ENCODE measurements around the gene STK11IP. TPM values are rescaled to one million over a fixed set of nuclear protein-coding genes. Genes with fewer than 3 reads are reported as not detected.

The STK11IP gene
- total RNA-seq, 1 donor from 2014 or later = 32.9 TPM

- Mint-ChIP-seq H3K4me1 (no peaks in the 10 kb centered on the region), H3K27me3 (ENCODE audit: low read depth) (peaks cover 68% of the 10 kb centered on the region), H3K9me3 (peaks cover 12% of the 10 kb centered on the region), H3K4me3 (no peak overlapping the region), H3K36me3 (ENCODE audit: low read depth) (peaks cover 3% of the 10 kb centered on the region), H3K27ac (ENCODE audit: unreplicated experiment) (no peak overlapping the region)
- TF ChIP-seq CTCF (conservative IDR thresholded peaks at IDR 0.05) = no peak
- DNase-seq (ENCODE audit: low read depth, low spot score) = no peak
Observed at GRCh38 chr2:219656526-219656925, 58.9 kb downstream of the STK11IP start.

- H3K4me3 Mint-ChIP-seq = no peak overlapping the region
- no peak overlapping the region for H3K27ac Mint-ChIP-seq (ENCODE audit: unreplicated experiment)
- TF ChIP-seq CTCF (conservative IDR thresholded peaks at IDR 0.05) = no peak
- H3K4me1 Mint-ChIP-seq = no peaks in the 10 kb centered on the region
- peaks cover 3% of the 10 kb centered on the region for H3K36me3 Mint-ChIP-seq (ENCODE audit: low read depth)
- DNase-seq (ENCODE audit: low read depth, low spot score) = no peak
- H3K9me3 Mint-ChIP-seq = peaks cover 12% of the 10 kb centered on the region
- peaks cover 56% of the 10 kb centered on the region for H3K27me3 Mint-ChIP-seq (ENCODE audit: low read depth)
Observed at GRCh38 chr2:219658196-219658846, 60.7 kb downstream of the STK11IP start.

- H3K27ac Mint-ChIP-seq (ENCODE audit: unreplicated experiment) = no peak overlapping the region
- peaks cover 51% of the 10 kb centered on the region for H3K27me3 Mint-ChIP-seq (ENCODE audit: low read depth)
- no peak overlapping the region for H3K4me3 Mint-ChIP-seq
- no peaks in the 10 kb centered on the region for H3K4me1 Mint-ChIP-seq
- DNase-seq (ENCODE audit: low read depth, low spot score) = no peak
- H3K36me3 Mint-ChIP-seq (ENCODE audit: low read depth) = peaks cover 3% of the 10 kb centered on the region
- TF ChIP-seq CTCF (conservative IDR thresholded peaks at IDR 0.05) = no peak
- H3K9me3 Mint-ChIP-seq = peaks cover 12% of the 10 kb centered on the region
Observed at GRCh38 chr2:219658874-219659273, 61.2 kb downstream of the STK11IP start.

- Mint-ChIP-seq H3K27ac (ENCODE audit: unreplicated experiment) (peak overlapping the region; percentile 55), H3K9me3 (peaks cover 10% of the 10 kb centered on the region), H3K4me3 (no peak overlapping the region), H3K4me1 (no peaks in the 10 kb centered on the region), H3K27me3 (ENCODE audit: low read depth) (peaks cover 32% of the 10 kb centered on the region), H3K36me3 (ENCODE audit: low read depth) (peaks cover 3% of the 10 kb centered on the region)
- DNase-seq (ENCODE audit: low read depth, low spot score) = no peak
- no peak for TF ChIP-seq CTCF (conservative IDR thresholded peaks at IDR 0.05)
Observed at GRCh38 chr2:219661197-219661954, 63.7 kb downstream of the STK11IP start.

GRCh38 chr2:219661955-219662395, 64.3 kb downstream of the STK11IP start:
- no peak for DNase-seq (ENCODE audit: low read depth, low spot score)
- no peak overlapping the region for H3K4me3 Mint-ChIP-seq
- no peak for TF ChIP-seq CTCF (conservative IDR thresholded peaks at IDR 0.05)
- H3K9me3 Mint-ChIP-seq = peaks cover 8% of the 10 kb centered on the region
- H3K27me3 Mint-ChIP-seq (ENCODE audit: low read depth) = peaks cover 27% of the 10 kb centered on the region
- H3K4me1 Mint-ChIP-seq = no peaks in the 10 kb centered on the region
- H3K27ac Mint-ChIP-seq (ENCODE audit: unreplicated experiment) = peak overlapping the region; percentile 55
- peaks cover 3% of the 10 kb centered on the region for H3K36me3 Mint-ChIP-seq (ENCODE audit: low read depth)

All from neural crest cell (in vitro differentiated cells).